Endothelial cell of umbilical vein (primary cell): ENCODE data around the gene TBC1D7.

ENCODE experiments used
- EZH2 ChIP-seq: IDR thresholded peaks from 2 replicates; pipeline ENCODE4 v1.6.1; 2012; ENCODE audit warnings: borderline replicate concordance, low read depth, mild to moderate bottlenecking, moderate library complexity, low read length, inconsistent platforms; ENCODE audit not compliant: severe bottlenecking
- TF ChIP-seq, protein P1 (sequence below), 2 donors: IDR thresholded peaks; 1 replicate in 1 of 2; 2 replicates in 1 of 2; pipeline ENCODE4 v1.5.1; 2011; ENCODE audit warnings: low read length in 2 of 2, mild to moderate bottlenecking in 2 of 2, moderate library complexity in 2 of 2, control low read depth in 1 of 2, inconsistent platforms in 1 of 2, low read depth in 1 of 2; ENCODE audit not compliant: insufficient read depth in 1 of 2; ENCODE audit errors: extremely low read depth in 1 of 2

DNA sequence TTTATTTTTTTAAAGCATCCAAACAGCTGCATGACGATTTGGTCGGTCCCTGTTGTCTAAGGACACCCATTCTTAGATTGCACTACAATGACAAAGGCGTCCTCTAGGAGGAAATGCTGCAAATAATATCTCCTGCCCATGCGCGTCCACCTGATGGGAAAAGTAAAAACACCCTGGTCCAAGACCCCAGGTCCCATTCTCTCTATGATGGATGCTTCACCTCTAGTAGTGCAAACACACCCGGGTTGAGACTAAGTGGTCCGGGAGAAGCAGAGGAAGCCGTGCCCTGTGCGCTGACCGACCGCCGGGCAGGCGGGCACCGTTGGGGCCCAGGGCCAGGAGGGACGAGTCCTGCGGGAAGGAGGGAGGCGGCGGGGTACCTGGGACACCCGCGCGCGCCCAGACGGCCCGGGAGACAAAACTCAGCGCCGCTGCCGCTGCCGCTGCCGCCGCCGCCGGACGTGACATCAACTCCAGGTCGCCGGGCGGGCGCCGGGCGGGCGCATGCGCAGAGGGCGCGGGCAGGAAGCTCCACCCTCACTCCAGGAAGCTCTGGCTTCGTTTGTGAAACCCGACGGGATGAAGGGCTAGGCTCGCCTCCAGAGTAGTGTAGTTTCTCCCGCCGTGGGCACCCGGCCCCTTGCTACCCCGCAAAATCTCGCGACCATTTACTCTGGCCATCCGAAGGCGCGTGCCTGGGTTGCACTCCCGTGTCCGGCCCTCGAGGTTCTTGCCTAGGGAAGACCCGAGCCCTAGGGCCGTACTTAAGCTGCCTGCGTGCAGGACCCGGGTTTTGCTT, at the start of gene TBC1D7:
- TF ChIP-seq, protein P1, sequence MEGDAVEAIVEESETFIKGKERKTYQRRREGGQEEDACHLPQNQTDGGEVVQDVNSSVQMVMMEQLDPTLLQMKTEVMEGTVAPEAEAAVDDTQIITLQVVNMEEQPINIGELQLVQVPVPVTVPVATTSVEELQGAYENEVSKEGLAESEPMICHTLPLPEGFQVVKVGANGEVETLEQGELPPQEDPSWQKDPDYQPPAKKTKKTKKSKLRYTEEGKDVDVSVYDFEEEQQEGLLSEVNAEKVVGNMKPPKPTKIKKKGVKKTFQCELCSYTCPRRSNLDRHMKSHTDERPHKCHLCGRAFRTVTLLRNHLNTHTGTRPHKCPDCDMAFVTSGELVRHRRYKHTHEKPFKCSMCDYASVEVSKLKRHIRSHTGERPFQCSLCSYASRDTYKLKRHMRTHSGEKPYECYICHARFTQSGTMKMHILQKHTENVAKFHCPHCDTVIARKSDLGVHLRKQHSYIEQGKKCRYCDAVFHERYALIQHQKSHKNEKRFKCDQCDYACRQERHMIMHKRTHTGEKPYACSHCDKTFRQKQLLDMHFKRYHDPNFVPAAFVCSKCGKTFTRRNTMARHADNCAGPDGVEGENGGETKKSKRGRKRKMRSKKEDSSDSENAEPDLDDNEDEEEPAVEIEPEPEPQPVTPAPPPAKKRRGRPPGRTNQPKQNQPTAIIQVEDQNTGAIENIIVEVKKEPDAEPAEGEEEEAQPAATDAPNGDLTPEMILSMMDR (IDR thresholded peaks at IDR 0.05; ENCODE audit: extremely low read depth in 1 of 2, insufficient read depth in 1 of 2, low read depth in 1 of 2, low read length in 2 of 2), result no peak
- no peak for TF ChIP-seq EZH2
